Nephron (organoid): ENCODE measurements around the gene SLC6A18.
"Not testable (repeated sequence)": the region's sequence is repeated elsewhere in the genome, so short reads cannot be mapped to it uniquely, and the experiment has no call there.

Source experiments
- H3K27ac Mint-ChIP-seq, 3 experiments: 2 replicates each; pipeline ENCODE4 v1.8.0; 2020; ENCODE audit warnings: mixed read lengths in 3 of 3, mild to moderate bottlenecking in 2 of 3, moderate library complexity in 1 of 3
- H3K27me3 Mint-ChIP-seq: 2 replicates; pipeline ENCODE4 v1.8.0; 2021; ENCODE audit warnings: low read depth, mild to moderate bottlenecking, moderate library complexity, mixed read lengths
- H3K36me3 Mint-ChIP-seq: 2 replicates; pipeline ENCODE4 v1.8.0; 2020; ENCODE audit warnings: low read depth, mixed read lengths
- H3K4me1 Mint-ChIP-seq: 2 replicates; pipeline ENCODE4 v1.8.0; 2020; ENCODE audit warnings: mixed read lengths
- H3K4me3 Mint-ChIP-seq, 3 experiments: 2 replicates each; pipeline ENCODE4 v1.8.0; 2020; ENCODE audit warnings: mild to moderate bottlenecking in 3 of 3, mixed read lengths in 3 of 3, moderate library complexity in 2 of 3
- H3K9me3 Mint-ChIP-seq: 2 replicates; pipeline ENCODE4 v1.8.0; 2020; ENCODE audit warnings: mixed read lengths
- CTCF ChIP-seq, 3 experiments: fragments of 200-600 bp; sonication (generic); IDR thresholded peaks; one replicate each; pipeline ENCODE4 v1.5.0; 2021; ENCODE audit warnings: antibody characterized with exemption in 3 of 3; ENCODE audit not compliant: unreplicated experiment in 3 of 3

SLC6A18 gene

DNA sequence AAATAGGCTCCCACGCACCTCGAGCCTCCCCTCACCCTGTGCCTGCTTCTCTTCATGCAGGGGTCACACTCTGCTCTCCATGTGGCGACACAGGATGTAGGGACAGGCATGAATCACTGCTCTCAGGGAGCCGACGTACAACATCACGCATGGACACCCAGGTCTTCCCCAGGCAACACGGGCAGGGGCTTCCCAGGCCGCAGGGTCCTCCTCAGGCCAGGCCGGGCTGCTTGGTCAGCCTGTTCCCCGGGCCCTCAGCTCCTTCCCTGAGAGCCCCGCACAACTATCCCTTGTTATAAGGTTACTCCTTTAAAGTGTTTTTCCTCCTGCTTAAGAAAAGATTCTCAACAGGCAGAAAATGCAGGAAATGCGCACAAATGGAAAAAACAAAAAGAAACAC lies 1.1 kb downstream of the SLC6A18 start:
- no peak for TF ChIP-seq CTCF (IDR thresholded peaks at IDR 0.05; ENCODE audit: unreplicated experiment in 3 of 3)
- Mint-ChIP-seq H3K9me3 (no peaks in the 10 kb centered on the region), H3K27me3 (peaks cover 36% of the 10 kb centered on the region), H3K4me1 (peaks cover 28% of the 10 kb centered on the region), H3K4me3 (no peak overlapping the region), H3K36me3 (no peaks in the 10 kb centered on the region), H3K27ac (no peak overlapping the region)

DNA sequence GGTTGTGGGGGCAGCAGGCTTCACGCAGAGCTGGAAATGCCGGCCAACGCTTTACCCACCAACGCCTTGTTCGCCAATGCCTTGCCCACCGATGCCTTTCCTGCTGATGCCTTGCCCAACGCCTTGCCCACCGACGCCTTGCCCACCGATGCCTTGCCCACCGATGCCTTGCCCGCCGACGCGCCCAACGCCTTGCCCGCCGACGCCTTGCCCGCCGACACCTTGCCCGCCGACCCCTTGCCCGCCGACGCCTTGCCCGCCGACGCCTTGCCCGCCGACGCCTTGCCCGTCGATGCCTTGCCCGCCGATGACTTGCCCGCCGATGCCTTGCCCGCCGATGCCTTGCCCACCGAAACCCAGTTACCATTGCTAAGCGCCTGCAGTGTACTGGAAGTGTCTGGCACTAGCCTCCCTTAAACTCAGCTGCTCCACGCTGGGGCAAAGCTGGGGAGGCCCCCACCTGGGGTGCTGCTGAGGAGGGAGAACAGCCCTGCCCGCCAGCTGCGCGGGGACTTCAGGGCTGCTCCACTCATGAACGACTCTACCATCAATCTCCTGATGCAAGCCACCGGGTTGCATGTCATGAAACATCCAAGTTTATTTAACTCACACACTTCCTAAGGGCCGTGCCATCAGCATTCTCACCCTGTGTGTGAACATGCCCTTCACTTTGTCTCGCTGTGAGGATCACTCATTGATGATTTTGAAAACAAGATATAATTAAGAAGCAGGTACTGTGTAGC lies 1.8 kb downstream of the SLC6A18 start:
- H3K4me1 Mint-ChIP-seq, result peaks cover 28% of the 10 kb centered on the region
- no peaks in the 10 kb centered on the region for H3K36me3 Mint-ChIP-seq
- no peaks in the 10 kb centered on the region for H3K9me3 Mint-ChIP-seq
- no peak for TF ChIP-seq CTCF (IDR thresholded peaks at IDR 0.05; ENCODE audit: unreplicated experiment in 3 of 3)
- no peak overlapping the region for H3K4me3 Mint-ChIP-seq
- H3K27me3 Mint-ChIP-seq, result peaks cover 35% of the 10 kb centered on the region
- peak overlapping the region in 2 of 3 experiments; percentile 6 to 21 for H3K27ac Mint-ChIP-seq

- Mint-ChIP-seq H3K27me3 (peaks cover 35% of the 10 kb centered on the region), H3K9me3 (no peaks in the 10 kb centered on the region), H3K4me1 (peaks cover 28% of the 10 kb centered on the region), H3K36me3 (no peaks in the 10 kb centered on the region), H3K4me3 (peak overlapping the region in 2 of 3 experiments; percentile 25 to 58), H3K27ac (peak overlapping the region in 2 of 3 experiments; percentile 6 to 21)
- TF ChIP-seq CTCF (IDR thresholded peaks at IDR 0.05; ENCODE audit: unreplicated experiment in 3 of 3), result no peak
These were observed 2.5 kb downstream of the SLC6A18 start for GRCh38 chr5:1227667-1228066.

DNA sequence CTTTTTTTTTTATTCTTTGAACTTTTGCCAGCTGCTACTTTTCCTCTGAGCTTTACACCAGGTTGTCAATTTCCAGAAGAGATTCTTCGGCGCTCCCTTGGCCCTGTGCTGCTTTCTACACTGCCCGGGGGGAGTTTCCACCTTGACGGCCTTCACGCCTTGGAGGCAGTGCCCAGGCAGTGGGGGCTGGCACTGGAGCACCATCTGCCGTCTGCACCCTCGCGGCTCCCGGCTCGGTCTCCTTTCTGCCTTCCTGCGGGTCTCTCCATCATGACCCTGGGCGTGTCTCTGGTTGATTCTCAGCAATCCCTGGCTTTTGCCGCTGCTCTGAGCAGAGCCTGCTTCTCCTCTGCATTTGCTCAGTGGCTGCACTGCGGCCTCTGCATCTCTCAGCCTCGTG lies 2.9 kb downstream of the SLC6A18 start:
- Mint-ChIP-seq H3K9me3 (no peaks in the 10 kb centered on the region), H3K27ac (peak overlapping the region in 2 of 3 experiments; percentile 6 to 21), H3K4me3 (peak overlapping the region in 2 of 3 experiments; percentile 25 to 58), H3K36me3 (no peaks in the 10 kb centered on the region), H3K27me3 (peaks cover 35% of the 10 kb centered on the region), H3K4me1 (peaks cover 28% of the 10 kb centered on the region)
- no peak for TF ChIP-seq CTCF (IDR thresholded peaks at IDR 0.05; ENCODE audit: unreplicated experiment in 3 of 3)

GRCh38 chr5:1229023-1229422 lies 3.8 kb downstream of the SLC6A18 start:
- H3K36me3 Mint-ChIP-seq, H3K9me3 Mint-ChIP-seq, H3K4me3 Mint-ChIP-seq, H3K27ac Mint-ChIP-seq: not testable (repeated sequence)
- peaks cover 26% of the 10 kb centered on the region for H3K27me3 Mint-ChIP-seq
- peaks cover 28% of the 10 kb centered on the region for H3K4me1 Mint-ChIP-seq

GRCh38 chr5:1229822-1230221 lies 4.6 kb downstream of the SLC6A18 start:
- TF ChIP-seq CTCF (IDR thresholded peaks at IDR 0.05; ENCODE audit: unreplicated experiment in 3 of 3), result no peak
- Mint-ChIP-seq H3K36me3 (no peaks in the 10 kb centered on the region), H3K27me3 (peaks cover 25% of the 10 kb centered on the region), H3K27ac (no peak overlapping the region), H3K4me3 (no peak overlapping the region), H3K9me3 (no peaks in the 10 kb centered on the region), H3K4me1 (peaks cover 28% of the 10 kb centered on the region)
